HuH-7 (cell line): ENCODE data around the gene TMEM273.
"Not testable (repeated sequence)": the region's sequence is repeated elsewhere in the genome, so short reads cannot be mapped to it uniquely, and the experiment has no call there.

ENCODE experiments used
- DNase-seq: peaks from one replicate; pipeline ENCODE4 v3.0.0; 2011; ENCODE audit warnings: low spot score

Gene TMEM273

DNA sequence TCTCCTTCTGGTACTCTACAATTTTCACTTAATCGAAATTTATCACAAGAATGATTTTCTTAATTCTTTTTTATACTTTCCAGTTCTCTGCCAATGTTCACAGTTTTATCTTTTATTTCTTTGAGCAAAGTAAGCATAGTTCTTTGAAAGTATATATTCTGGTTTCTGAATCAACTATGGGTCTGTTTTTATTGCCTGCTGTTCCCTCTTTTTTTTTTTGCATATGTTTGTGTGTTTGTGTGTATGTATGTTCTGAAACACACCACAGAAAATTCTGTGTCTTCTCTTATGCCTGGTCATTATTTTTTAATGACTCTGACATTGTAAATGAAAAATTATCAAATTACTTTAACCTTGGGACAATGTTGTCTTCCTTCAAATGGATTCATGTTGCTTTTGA is 15.9 kb upstream of the TMEM273 start:
- DNase-seq = no peak

DNA sequence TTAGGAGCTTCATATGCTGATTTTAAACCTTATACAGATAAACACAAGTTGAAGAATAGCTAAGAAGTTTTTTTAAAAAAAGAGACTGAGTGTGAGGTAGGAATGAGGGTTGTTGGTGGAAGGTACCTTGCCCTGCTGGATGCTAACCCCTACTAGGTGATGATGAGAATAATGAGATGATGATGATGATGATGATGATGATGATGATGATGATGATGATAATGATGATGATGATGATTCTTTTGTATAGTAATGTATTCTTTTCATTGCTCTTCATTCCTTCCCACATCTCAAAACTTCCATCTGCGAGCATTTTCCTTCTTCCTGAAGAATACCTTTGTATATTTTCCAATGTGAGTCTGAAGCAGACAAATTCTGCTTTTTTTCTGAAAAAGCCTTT is 14.1 kb upstream of the TMEM273 start:
- DNase-seq = no peak

DNA sequence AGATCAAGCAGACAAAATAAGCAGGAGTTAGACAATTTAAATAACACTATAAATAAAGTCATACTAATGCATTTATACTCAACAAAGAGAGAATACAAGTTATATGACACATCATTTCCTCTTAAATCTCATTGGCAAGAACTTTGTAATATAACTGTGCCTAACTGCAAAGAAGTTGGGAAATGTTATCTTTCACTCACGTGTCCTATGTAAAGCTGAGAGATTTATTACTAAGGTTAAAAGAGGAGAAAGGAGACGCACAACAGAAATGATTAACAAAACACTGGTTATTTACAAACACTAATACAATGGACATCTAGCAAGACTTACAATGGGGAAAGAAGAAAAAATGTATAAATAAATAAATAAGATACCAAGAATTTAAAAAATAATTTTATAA is 12.7 kb upstream of the TMEM273 start:
- no peak for DNase-seq

DNA sequence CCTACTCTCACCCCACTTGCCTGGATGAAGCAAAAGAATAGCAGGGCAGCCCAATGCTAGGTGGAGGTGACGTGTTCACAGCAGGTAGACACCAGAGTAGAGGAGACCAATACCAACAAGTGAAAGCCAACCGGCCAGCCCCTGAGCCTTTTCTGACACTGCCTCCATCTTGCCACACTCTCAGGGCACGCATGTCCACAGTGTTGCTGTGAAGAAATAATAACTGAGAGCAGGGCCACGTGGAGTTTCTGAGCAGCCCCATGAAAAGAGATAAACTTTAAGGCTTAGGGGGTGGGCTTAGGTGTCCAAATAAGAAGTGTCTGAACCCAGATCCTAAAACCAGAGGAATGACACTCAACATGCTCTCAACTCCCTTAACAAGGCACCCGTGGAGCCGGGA is 9.0 kb upstream of the TMEM273 start:
- DNase-seq = no peak

DNA sequence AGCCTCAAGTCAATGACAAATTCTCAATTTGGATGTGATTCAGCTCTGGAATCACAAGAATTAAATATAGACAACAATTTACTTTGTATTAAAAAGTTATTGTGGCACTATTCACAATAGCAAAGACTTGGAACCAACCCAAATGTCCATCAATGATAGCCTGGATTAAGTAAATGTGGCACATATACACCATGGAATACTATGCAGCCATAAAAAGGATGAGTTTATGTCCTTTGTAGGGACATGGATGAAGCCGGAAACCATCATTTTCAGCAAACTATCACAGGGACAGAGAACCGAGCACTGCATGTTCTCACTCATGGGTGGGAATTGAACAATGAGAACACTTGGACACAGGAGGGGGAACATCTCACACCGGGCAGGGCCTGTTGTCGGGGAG is 7.7 kb upstream of the TMEM273 start:
- DNase-seq = not testable (repeated sequence)

DNA sequence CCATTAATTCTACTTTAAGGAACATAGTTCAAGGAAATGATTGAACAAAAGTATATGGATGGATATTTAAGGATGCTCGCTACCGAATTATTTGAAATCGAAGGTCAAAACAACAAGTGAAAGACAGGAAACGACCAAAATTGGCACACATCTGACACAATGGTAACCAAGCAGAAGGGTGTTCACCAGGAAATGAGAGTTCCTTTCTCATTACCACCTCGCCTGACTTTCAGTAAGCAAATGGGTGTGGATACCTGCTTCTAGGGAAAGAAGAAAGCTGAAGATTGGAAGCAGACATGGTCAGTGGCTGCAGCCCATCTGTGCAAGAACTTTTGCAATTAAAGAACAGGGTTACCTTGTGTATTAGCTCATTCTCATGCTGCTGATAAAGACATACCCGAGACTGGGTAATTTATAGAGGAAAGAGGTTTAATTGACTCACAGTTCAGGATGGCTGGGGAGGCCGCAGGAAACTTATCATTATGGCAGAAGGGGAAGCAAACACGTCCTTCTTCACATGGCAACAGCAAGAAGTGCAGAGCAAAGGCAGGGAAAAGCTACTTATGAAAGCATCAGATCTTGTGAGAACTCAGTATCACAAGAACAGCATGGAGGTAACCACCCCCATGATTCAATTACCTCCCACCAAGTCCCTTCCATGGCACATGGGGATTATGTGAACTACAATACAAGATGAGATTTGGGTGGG is 6.2 kb upstream of the TMEM273 start:
- DNase-seq = no peak

DNA sequence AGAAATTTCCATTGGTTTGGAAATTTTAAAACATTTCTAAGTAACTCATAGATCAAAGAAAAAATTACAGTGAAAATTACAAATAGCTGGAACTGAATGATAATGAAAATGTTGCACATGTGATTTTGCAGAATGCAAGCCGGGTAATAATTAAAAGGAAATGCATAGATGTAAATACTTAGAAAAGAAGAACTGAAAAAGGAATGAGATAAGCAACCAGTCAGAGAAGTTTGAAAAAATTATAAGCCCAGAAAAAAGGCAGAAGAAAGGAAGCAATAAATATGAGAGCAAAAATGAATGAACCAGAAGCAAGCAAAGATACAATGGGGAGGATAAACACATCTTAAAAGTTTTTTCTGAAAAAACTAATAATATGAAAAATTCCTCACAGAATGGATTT is 3.2 kb upstream of the TMEM273 start:
- DNase-seq = no peak

DNA sequence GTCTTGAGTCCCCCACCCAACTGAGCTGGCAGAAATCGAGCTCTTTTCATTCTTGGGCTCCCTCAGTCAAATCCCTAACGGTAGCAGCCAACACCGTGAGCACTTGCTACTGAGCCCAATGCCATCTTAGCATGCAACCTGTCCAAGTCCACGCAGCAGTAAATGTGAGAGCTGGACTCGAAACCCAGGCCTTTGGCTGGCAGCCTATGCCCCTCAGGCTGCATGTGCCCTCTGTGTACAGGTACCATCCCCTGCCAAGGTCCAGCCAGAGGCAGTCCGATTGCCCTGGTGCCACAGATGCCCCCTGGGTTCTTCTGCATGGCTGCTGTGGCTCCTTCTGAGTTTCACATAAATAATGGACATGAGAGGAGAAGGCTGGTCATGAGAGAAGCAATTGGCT is 1.2 kb upstream of the TMEM273 start:
- no peak for DNase-seq

DNA sequence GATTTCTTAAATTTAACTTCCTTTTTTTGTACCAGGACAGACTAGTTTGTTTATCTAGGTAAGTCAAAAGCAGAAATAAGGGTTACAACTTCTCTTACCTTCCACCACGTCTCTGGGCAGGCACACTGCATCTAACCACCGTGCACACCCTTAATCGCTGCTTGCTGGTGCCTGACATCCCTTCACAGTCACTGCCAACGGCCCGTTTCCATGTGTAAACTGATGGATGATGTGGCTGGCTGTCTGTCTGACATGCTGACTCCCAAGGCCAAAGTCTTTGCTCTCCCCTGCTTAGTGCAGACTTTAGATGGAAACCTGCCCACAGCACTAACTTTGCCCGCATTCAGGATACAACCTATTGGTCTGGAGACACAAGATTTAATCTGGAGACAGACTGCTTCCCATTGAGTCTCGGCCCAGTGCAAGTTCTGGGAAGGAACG is 1.1 kb downstream of the TMEM273 start:
- DNase-seq = no peak

DNA sequence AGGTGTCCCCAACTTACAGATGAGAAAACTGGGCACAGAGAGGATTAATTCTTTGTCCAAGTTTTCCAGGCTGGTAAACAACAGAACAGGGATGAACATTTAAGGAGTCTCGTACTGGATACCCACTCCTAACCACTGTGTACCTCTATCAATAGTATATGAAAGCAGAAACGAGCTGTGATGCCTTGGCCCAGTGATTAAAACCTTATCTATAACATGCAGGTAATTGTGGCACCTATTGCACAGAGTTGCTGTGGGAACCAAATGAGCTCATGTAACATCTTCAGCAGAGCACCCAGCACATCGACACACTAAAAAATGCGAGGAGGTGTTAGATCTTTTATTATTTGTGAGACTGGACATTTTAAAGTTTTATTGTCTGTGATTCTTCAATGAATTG is 1.6 kb downstream of the TMEM273 start:
- DNase-seq = no peak

DNA sequence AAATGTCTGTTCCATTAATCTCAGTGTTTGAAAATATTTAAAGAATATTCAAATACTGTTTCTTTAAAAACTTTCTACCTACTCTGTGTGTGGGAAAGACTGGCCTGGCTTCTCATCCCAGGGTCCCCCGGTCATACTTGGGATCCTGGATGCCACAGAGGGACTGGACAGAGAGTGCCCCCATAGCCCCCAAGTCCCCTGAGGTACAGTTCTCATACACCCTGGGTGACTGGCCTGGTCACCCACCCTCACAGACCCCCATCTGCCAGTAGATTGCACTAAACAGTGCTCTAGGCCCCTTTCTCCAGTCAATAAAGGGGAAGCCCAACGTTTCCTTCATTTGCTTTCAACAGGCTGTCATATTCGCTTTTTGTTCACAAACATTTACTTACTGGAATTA is 3.0 kb downstream of the TMEM273 start:
- DNase-seq = no peak

DNA sequence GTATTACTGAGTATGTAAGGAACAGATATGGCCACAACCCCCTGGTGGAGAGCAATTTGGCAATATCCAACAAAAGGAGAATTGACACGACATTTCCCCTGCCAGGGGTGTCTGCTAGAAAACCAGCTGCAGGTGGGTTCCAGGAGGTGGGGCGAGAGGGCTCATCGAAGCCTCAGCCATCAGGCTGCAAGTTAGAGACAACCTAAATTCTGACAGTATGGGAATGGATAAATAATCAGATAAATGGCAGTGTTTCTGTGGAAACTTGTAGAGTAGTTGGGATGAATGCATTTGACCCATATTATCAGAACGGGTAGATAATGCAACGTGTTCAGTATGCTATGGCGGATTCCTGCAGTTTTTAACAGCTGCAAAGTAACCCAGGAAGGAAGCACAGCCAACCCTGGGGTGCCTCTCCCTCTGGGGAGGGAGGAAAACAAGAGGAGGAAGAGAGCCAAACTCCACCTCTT is 3.5 kb downstream of the TMEM273 start:
- DNase-seq = no peak

DNA sequence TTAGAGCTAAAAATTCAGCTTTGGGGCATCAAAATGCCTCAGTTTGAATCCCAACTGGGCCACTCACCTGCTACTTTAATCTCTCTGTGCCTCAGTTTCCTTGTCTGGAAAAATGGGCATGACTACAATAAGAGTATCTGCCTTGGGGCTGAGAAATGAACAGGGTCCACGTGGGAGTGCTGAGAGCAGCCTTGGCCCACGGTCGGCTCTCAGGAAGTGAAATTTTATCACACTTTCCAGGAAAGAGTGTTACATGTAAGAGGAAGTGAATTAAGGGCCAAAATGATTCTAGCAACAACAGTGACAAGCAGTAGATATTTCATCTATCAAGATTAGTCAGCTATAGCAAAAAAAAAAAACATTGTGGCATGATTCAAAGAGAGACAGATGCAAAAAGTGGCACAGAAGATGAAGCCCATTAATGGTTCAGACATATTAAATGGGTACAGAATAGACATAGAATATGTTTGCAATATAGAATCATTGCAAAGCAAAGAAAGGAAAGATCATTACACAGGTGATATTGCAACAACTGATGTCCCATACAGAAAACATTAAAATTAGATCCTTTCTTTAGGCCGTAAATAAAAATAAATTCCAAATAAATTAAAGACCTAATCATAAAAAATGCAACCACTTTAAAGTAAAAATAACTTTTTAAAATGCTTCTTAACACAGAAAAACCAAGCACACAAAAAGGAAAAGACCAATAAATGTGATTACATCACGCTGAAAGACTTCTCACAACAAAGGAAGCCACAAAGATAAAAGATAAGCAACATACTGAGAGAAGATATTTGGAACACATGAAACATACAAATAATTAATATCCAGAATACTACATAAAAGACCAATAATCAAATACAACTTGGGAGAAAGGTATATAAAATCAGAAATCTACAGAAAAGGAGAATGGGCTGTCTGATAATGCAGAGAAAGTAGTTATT is 4.3 kb downstream of the TMEM273 start:
- DNase-seq = no peak

DNA sequence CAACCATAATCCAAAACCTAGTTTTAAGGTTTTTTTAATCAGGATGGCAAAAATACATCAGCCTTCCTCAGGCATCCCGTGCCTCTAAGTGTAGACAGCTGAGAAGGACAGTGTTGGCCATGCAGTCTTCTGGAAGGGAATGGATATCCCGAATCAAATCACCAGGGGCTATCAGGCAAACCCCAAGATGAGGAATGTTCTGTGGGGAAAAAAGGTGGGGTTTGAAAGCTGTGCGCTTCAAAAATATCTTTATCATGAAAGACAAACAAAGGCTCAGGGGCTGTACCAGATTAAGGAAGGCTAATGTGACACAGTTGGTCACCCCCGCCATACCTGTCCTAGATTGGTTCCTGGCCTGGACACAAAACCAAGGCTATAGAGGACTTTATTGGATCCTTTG is 5.4 kb downstream of the TMEM273 start:
- no peak for DNase-seq

DNA sequence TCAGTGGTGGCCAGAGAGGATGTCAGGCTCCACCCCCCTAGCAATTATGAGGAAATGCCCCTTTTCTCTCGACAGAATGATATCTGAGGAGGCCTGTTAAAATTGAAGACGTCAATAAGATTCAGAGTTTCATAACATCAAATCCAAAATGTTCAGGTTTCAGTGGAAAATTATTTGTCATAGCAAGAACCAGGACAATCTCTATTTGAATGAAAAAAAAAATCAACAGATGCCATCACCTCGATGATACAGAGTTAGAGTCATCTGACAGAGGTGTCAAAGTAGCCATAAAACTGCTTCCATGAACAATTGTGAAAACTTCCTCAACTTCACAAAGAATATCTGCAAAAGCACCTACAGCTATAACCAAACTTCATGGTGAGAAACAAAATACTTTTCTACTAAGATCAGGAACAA is 7.7 kb downstream of the TMEM273 start:
- no peak for DNase-seq

DNA sequence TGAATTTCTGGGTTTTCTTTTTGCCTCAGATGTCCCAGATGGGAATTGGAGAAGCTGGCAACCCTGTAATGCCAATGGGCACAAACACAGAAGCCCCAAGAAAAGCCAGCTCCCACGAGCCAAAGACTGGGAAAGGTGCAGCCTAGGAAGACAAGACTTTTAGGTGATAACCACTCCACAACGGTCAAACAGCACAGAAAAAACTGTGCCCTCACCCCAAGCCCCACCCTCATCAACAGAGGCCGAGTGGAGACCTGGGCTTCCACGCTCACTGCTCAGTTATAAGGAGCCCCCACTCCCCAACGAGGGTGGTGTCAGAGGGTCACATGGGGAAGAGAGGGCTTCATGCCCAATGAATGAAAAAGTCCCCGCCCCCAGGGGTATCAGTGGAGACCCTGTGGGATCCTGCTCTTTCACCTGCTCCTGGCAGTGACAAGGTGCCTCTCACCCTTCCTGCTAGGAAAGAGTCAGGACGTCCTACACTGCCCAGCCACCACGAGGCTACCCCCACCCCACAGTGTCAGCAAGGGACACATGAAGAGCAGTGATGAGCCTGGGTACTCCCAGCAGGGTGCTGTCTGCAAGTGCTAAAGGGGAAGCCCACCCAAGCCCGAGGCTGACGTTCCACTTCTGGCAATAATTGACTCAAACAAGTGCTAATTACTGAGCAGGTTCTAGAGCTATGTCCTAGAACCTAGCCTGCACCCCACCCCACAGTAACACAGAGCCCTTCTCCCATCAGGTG is 8.3 kb downstream of the TMEM273 start:
- DNase-seq = no peak

DNA sequence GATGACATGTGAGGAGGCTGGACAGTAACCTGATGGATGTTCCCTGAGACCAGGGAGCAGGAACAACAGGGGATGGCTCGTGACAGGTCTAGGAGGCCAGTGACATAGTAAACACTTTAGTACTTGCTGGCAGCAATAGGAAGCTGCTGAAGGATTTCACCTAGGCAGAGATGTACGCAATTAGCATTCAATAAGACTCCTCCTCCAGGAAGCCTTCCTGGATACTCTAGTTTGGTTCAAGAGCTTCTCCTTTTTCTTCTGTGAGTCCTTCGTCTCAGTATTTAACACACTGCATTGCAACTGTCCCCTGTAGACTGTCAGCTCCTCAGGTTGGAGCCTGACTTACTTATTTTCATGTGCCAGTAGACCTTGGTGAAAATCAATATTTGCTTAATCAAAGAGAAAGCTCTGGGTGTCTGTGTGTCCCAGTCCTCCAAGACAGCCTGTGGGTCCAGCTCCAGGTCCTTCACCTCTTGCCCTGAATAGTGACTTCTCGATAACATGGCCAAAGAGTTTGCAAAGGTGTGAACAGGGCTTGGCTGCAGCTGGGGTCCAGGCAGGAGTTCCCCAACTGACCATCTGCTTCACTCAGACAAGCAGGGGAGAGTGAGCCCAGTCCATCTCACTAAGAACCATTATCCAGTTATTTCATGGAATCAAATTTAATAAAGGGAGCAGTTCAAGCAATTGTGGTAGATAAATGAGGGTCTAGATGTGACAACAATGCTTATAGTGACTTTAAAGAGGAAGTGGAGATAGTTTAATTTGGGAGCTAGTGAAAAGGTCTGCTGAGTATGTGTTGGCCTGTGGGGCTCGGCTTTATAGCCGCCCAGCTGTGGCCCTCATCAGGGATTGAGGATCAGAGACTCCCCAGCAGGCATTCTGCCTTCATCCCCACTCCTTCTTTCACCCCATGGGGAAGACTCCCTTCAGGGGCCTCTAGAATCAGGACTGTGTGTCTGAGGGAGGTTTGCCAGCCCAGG is 9.4 kb downstream of the TMEM273 start:
- DNase-seq = no peak

DNA sequence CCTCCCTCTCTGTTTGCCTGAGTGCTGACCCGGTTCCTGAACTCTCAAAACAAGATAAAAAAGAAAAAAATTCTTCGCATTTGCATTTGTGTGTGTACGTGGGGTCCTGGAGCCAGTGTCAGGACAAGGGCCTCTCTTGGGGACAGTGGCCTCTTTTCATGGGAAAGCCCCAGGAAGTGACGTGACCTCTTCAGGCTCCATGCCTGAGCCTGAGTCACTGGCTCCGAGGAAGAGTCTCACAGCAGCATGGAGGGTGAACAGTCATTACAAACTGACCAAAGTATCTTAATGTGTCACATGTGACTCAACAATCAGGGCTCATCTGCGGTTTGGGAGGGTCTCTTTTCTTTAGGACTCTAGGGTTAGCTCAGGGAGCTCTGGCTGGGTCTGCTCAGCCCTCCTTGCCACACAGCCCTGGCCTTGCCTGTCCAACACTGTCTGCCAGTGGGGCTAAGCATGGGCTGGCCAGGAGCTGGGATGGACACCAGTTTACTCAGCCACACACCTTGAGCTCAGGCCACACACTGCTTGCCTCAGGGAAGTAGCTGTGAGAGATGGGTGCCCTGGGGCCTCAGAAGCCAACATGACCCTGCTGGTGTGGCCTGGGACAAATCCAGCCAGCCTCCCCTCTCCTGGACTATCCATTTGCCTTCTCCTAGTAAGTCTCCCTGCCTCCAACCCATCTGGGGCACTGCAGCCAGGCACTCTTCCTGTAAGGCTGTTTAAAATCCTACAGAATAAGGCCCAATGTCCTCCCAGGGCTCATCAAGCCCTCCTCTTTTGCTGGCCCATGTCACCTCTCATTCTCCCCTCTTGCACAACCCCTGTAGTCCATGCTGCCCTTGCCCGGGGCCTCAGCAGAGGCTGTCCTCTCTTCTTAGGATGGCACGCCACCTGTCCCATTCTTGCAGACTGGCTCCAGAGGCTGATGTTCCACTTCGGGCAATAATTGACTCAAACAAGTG is 10.5 kb downstream of the TMEM273 start:
- DNase-seq = no peak

DNA sequence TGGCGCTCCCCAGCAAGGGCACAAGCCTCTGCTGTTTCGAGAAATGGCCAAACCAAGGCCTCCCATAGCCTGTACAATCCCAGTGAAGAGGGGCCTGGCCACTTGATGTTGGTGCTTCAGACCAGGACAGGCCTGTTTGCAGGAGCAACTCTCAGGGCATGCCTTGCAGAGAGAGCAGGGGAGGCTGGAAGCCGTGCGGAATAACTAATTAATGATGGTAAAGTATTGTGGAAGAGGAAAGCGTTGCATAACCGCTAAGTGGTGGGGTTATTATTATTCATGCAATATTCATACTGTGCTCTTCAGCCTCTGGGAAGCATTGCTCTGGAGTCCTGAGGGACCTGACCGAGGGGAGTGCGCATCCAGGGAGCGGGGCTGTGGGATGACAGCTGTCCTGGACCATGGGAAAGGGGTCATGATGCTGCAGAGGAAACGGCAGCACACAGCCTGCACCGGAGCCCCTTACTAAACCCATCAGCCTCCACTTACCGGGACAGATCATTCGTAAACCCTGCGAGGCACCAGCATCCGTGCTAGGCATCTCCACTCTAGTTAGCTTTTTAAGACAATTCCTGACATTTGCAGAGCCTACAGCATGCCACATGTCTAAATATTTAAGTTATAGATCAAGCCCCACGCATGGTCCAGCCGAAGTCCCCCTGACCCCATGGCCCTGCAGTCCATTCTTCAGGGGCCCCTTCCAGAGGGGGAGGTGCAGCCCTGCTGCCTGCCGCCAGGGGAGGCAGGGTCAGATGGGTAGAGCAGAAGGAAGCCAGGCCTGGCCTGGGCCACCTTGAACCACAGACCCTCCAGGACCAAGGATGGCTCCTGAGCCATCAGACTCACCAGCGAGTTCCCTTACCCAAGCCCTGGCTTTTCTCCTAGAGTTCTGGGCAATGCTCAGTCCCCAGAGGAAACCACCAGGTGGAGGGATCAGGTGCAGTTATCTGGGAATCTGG is 11.6 kb downstream of the TMEM273 start:
- DNase-seq = no peak
